ENCODE measurements around the gene KICS2. TPM values are rescaled to one million over a fixed set of nuclear protein-coding genes. Genes with fewer than 3 reads are reported as not detected.

The KICS2 gene
- total RNA-seq, 1 experiment from 2014 or later = 12.1 TPM

GRCh38 chr12:64232196-64232595, 10.1 kb upstream of the KICS2 start:
- no peak for TF ChIP-seq EZH2 (IDR thresholded peaks at IDR 0.05; ENCODE audit: low read depth)
- no peak for TF ChIP-seq CTCF (conservative IDR thresholded peaks at IDR 0.05)
- intact Hi-C loops (cut with micrococcal nuclease; ENCODE audit: unreplicated experiment) = no loop called here
- Histone ChIP-seq H3K9me3 (ENCODE audit: insufficient read depth, low read depth) (no peaks in the 10 kb centered on the region), H3K4me2 (no peak overlapping the region), H3K27me3 (ENCODE audit: insufficient read depth, low read depth) (no peaks in the 10 kb centered on the region), H3F3A (ENCODE audit: insufficient read depth, low read depth) (no peaks in the 10 kb centered on the region), H3K4me1 (replicated peaks; ENCODE audit: insufficient read depth) (no peaks in the 10 kb centered on the region), H3K4me3 (no peak overlapping the region), H3K9me2 (ENCODE audit: insufficient read depth) (no peaks in the 10 kb centered on the region), H3K36me3 (ENCODE audit: low read depth) (no peaks in the 10 kb centered on the region), H3K27ac (no peak overlapping the region), H2AFZ (no peak overlapping the region), H4K20me1 (ENCODE audit: insufficient read depth) (no peaks in the 10 kb centered on the region), H3K79me2 (ENCODE audit: low read depth) (no peaks in the 10 kb centered on the region)
- ChIA-PET POLR2A (ENCODE audit: unreplicated experiment) (no interaction called here), CTCF (no interaction called here)
- DNase-seq = no peak
- no TSS peak for BruUV-seq (replicated peaks)

GRCh38 chr12:64229796-64230195, 7.7 kb upstream of the KICS2 start:
- TF ChIP-seq EZH2 (IDR thresholded peaks at IDR 0.05; ENCODE audit: low read depth) = no peak
- no peak for TF ChIP-seq CTCF (conservative IDR thresholded peaks at IDR 0.05)
- Histone ChIP-seq H4K20me1 (ENCODE audit: insufficient read depth) (no peaks in the 10 kb centered on the region), H3F3A (ENCODE audit: insufficient read depth, low read depth) (no peaks in the 10 kb centered on the region), H3K4me1 (replicated peaks; ENCODE audit: insufficient read depth) (no peaks in the 10 kb centered on the region), H3K36me3 (ENCODE audit: low read depth) (no peaks in the 10 kb centered on the region), H3K27me3 (ENCODE audit: insufficient read depth, low read depth) (no peaks in the 10 kb centered on the region), H3K4me3 (no peak overlapping the region), H2AFZ (no peak overlapping the region), H3K9me3 (ENCODE audit: insufficient read depth, low read depth) (no peaks in the 10 kb centered on the region), H3K4me2 (no peak overlapping the region), H3K27ac (no peak overlapping the region), H3K9me2 (ENCODE audit: insufficient read depth) (no peaks in the 10 kb centered on the region), H3K79me2 (ENCODE audit: low read depth) (no peaks in the 10 kb centered on the region)
- POLR2A ChIA-PET (ENCODE audit: unreplicated experiment) = no interaction called here
- CTCF ChIA-PET = no interaction called here
- DNase-seq = no peak
- intact Hi-C loops (cut with micrococcal nuclease; ENCODE audit: unreplicated experiment) = no loop called here
- BruUV-seq (replicated peaks) = no TSS peak

- Histone ChIP-seq H3K79me2 (ENCODE audit: low read depth) (no peaks in the 10 kb centered on the region), H3K9me3 (ENCODE audit: insufficient read depth, low read depth) (no peaks in the 10 kb centered on the region), H3K4me1 (replicated peaks; ENCODE audit: insufficient read depth) (no peaks in the 10 kb centered on the region), H3F3A (ENCODE audit: insufficient read depth, low read depth) (no peaks in the 10 kb centered on the region), H3K4me3 (no peak overlapping the region), H3K4me2 (no peak overlapping the region), H2AFZ (no peak overlapping the region), H3K27me3 (ENCODE audit: insufficient read depth, low read depth) (no peaks in the 10 kb centered on the region), H3K9me2 (ENCODE audit: insufficient read depth) (no peaks in the 10 kb centered on the region), H3K27ac (no peak overlapping the region), H4K20me1 (ENCODE audit: insufficient read depth) (no peaks in the 10 kb centered on the region), H3K36me3 (ENCODE audit: low read depth) (no peaks in the 10 kb centered on the region)
- TF ChIP-seq EZH2 (IDR thresholded peaks at IDR 0.05; ENCODE audit: low read depth) = no peak
- no peak for TF ChIP-seq CTCF (conservative IDR thresholded peaks at IDR 0.05)
- no TSS peak for BruUV-seq (replicated peaks)
- intact Hi-C loops (cut with micrococcal nuclease; ENCODE audit: unreplicated experiment) = no loop called here
- no peak for DNase-seq
- POLR2A ChIA-PET (ENCODE audit: unreplicated experiment) = no interaction called here
- CTCF ChIA-PET = no interaction called here
Measured at GRCh38 chr12:64229240-64229639, 7.1 kb upstream of the KICS2 start.

Data from PC-9 (cell line).